Measurements from ENCODE around the gene SLC4A7. TPM values are rescaled to one million over a fixed set of nuclear protein-coding genes. Genes with fewer than 3 reads are reported as not detected.

Gene SLC4A7
- total RNA-seq, 1 experiment from 2014 or later = 41.9 TPM

DNA sequence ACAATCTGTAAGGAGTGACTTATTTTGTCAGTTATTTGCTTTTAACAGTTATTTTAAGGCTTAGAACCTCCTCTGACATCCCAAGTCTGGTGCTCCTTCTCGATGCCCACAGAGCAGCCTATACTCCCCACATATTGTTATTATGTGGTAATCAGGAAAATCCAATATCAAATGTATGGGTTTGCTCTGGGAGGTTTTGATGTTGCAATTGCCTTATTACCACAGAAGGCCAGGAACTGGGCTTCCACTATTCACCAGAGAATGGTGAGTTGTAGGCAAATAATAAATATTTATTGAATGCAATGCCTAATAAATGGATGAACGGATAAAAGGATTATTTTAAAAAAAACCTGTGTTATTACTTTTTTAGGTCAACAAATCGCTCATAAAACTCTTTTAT, 127.2 kb downstream of the SLC4A7 start:
- peak; percentile 16 for DNase-seq (ENCODE audit: unreplicated experiment)
- TF ChIP-seq, protein P1, sequence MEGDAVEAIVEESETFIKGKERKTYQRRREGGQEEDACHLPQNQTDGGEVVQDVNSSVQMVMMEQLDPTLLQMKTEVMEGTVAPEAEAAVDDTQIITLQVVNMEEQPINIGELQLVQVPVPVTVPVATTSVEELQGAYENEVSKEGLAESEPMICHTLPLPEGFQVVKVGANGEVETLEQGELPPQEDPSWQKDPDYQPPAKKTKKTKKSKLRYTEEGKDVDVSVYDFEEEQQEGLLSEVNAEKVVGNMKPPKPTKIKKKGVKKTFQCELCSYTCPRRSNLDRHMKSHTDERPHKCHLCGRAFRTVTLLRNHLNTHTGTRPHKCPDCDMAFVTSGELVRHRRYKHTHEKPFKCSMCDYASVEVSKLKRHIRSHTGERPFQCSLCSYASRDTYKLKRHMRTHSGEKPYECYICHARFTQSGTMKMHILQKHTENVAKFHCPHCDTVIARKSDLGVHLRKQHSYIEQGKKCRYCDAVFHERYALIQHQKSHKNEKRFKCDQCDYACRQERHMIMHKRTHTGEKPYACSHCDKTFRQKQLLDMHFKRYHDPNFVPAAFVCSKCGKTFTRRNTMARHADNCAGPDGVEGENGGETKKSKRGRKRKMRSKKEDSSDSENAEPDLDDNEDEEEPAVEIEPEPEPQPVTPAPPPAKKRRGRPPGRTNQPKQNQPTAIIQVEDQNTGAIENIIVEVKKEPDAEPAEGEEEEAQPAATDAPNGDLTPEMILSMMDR (IDR thresholded peaks at IDR 0.05; ENCODE audit: unreplicated experiment) = no peak
- Mint-ChIP-seq H3K4me1 (ENCODE audit: insufficient read depth, unreplicated experiment) (peaks cover 29% of the 10 kb centered on the region), H3K9me3 (ENCODE audit: unreplicated experiment) (no peaks in the 10 kb centered on the region), H3K27ac (ENCODE audit: low read depth, unreplicated experiment) (no peak overlapping the region), H3K27me3 (ENCODE audit: insufficient read depth, unreplicated experiment) (no peaks in the 10 kb centered on the region), H3K4me3 (ENCODE audit: unreplicated experiment) (no peak overlapping the region), H3K36me3 (ENCODE audit: insufficient read depth, unreplicated experiment) (no peaks in the 10 kb centered on the region)
- ChIA-PET CTCF (interaction anchor here (0.7 kb wide), 1 partner anchor 13 kb away, joined by 3 read pairs; no protein-coding TSS in a partner anchor), POLR2A (no interaction called here)
- no TSS peak for BruUV-seq (replicated peaks)
- intact Hi-C loops (cut with micrococcal nuclease) = loop anchor here (1.0 kb wide), 2 partner anchors 110 to 324 kb away; no protein-coding TSS in a partner anchor

DNA sequence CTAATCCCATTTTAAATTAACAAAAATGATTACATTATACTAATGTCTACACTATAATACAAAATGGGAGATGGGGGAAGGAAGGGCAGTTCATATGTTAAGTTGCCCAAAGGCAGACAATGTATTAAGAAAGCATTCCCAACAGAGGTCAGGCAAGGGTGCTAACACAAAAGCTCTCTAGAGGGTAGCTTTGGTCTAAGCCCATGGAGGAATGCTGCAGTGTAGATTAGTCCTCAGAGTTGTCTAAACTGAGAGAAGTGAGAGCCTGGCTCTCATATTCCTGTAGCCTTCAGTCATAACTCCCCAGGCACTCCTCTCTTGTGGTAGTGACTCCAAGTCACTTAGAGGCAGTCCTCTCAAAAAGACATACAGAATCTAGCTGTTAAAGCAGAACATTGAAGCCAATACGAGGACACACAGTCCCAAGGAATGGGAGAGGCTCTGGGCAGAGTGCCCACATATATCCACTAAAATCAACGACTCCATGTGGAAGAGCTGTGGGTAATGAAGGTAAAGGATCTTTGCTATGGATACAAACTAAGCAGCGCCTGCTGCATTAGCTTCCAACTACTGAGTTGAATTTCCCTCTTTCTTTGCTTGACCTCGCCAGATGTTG, 129.5 kb downstream of the SLC4A7 start:
- intact Hi-C loops (cut with micrococcal nuclease) = loop anchor here (5.0 kb wide), 1 partner anchor 222 kb away; no protein-coding TSS in a partner anchor
- no peak overlapping the region for H3K27ac Mint-ChIP-seq (ENCODE audit: low read depth, unreplicated experiment)
- peaks cover 16% of the 10 kb centered on the region for H3K4me1 Mint-ChIP-seq (ENCODE audit: insufficient read depth, unreplicated experiment)
- POLR2A ChIA-PET = interaction anchor here (0.7 to 2.0 kb wide), 11 partner anchors 9 to 327 kb away, joined by 3 to 16 read pairs (median 5); partner anchors contain the start of gene NEK10
- no peaks in the 10 kb centered on the region for H3K9me3 Mint-ChIP-seq (ENCODE audit: unreplicated experiment)
- CTCF ChIA-PET = interaction anchor here (0.7 to 2.3 kb wide), 7 partner anchors 9 to 220 kb away, joined by 3 to 7 read pairs (median 4); partner anchors contain the start of gene NEK10
- no peak overlapping the region for H3K4me3 Mint-ChIP-seq (ENCODE audit: unreplicated experiment)
- H3K36me3 Mint-ChIP-seq (ENCODE audit: insufficient read depth, unreplicated experiment) = no peaks in the 10 kb centered on the region
- no peak for DNase-seq (ENCODE audit: unreplicated experiment)
- BruUV-seq (replicated peaks) = no TSS peak
- TF ChIP-seq, protein P1 (IDR thresholded peaks at IDR 0.05; ENCODE audit: unreplicated experiment) = no peak
- no peaks in the 10 kb centered on the region for H3K27me3 Mint-ChIP-seq (ENCODE audit: insufficient read depth, unreplicated experiment)

DNA sequence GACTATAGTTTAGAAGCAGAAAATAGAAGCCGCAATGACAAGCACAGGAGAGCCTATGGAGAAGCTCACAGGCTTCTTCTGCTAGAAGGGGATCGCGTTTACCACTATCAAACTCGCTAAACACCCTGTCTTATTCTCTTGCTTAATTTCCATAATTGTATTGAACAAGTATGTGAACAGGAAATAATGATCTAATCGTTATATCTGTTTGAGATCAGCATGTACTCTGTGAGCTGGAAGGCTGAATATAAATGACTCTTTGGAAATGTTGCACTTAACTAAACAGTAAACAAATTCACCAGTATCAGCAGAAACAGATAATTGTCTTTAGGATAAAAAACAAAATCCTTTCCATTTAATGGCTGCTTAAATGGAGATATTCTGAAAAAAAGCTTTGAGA, 130.0 kb downstream of the SLC4A7 start:
- H3K36me3 Mint-ChIP-seq (ENCODE audit: insufficient read depth, unreplicated experiment) = no peaks in the 10 kb centered on the region
- H3K9me3 Mint-ChIP-seq (ENCODE audit: unreplicated experiment) = no peaks in the 10 kb centered on the region
- intact Hi-C loops (cut with micrococcal nuclease) = loop anchor here (5.0 kb wide), 1 partner anchor 222 kb away; no protein-coding TSS in a partner anchor
- H3K27ac Mint-ChIP-seq (ENCODE audit: low read depth, unreplicated experiment) = no peak overlapping the region
- H3K27me3 Mint-ChIP-seq (ENCODE audit: insufficient read depth, unreplicated experiment) = no peaks in the 10 kb centered on the region
- no peak overlapping the region for H3K4me3 Mint-ChIP-seq (ENCODE audit: unreplicated experiment)
- ChIA-PET CTCF (interaction anchor here (0.7 to 2.3 kb wide), 6 partner anchors 8 to 114 kb away, joined by 3 to 7 read pairs (median 4); partner anchors contain the start of gene NEK10), POLR2A (interaction anchor here (0.7 to 2.0 kb wide), 11 partner anchors 8 to 327 kb away, joined by 3 to 16 read pairs (median 4); partner anchors contain the start of gene NEK10)
- TF ChIP-seq, protein P1 (IDR thresholded peaks at IDR 0.05; ENCODE audit: unreplicated experiment) = no peak
- DNase-seq (ENCODE audit: unreplicated experiment) = no peak
- BruUV-seq (replicated peaks) = no TSS peak
- peaks cover 16% of the 10 kb centered on the region for H3K4me1 Mint-ChIP-seq (ENCODE audit: insufficient read depth, unreplicated experiment)

DNA sequence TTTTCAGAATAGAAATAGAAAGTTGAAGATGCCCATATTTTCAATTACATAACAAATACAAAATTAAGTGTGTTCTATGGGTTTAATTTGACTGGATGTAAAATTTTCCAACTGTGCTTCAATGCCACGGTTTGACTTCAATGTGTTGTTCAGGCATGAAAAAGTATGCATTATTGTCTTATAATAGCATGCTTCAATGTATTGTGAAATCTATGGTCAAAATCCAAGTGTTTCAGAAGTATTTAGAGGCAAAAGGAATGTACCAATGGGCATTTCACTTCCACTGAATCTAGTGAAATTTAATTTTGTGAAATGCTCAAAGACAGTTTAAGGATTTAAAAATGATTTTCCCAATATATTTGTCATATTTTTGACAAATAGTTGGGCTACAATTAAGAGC, 131.0 kb downstream of the SLC4A7 start:
- intact Hi-C loops (cut with micrococcal nuclease) = loop anchor here (5.0 kb wide), 1 partner anchor 221 kb away; no protein-coding TSS in a partner anchor
- Mint-ChIP-seq H3K4me3 (ENCODE audit: unreplicated experiment) (no peak overlapping the region), H3K9me3 (ENCODE audit: unreplicated experiment) (no peaks in the 10 kb centered on the region), H3K4me1 (ENCODE audit: insufficient read depth, unreplicated experiment) (peaks cover 20% of the 10 kb centered on the region), H3K27ac (ENCODE audit: low read depth, unreplicated experiment) (no peak overlapping the region), H3K27me3 (ENCODE audit: insufficient read depth, unreplicated experiment) (no peaks in the 10 kb centered on the region), H3K36me3 (ENCODE audit: insufficient read depth, unreplicated experiment) (no peaks in the 10 kb centered on the region)
- ChIA-PET POLR2A (interaction anchor here (1.6 kb wide), 1 partner anchor 154 kb away, joined by 3 read pairs; no protein-coding TSS in a partner anchor), CTCF (interaction anchor here (0.7 kb wide), 1 partner anchor 29 kb away, joined by 3 read pairs; no protein-coding TSS in a partner anchor)
- DNase-seq (ENCODE audit: unreplicated experiment) = no peak
- no TSS peak for BruUV-seq (replicated peaks)
- TF ChIP-seq, protein P1 (IDR thresholded peaks at IDR 0.05; ENCODE audit: unreplicated experiment) = no peak

Measured in MCF 10A (cell line).